Endometrial microvascular endothelial cells (primary cell): ENCODE measurements around the gene CATSPERD. TPM values are rescaled to one million over a fixed set of nuclear protein-coding genes. Genes with fewer than 3 reads are reported as not detected.
"Not testable (repeated sequence)": the region's sequence is repeated elsewhere in the genome, so short reads cannot be mapped to it uniquely, and the experiment has no call there.

Source experiments
- in situ Hi-C: cut with HindIII; loops from 2 replicates; pipeline ENCODE4 v1.10.0; 2017; ENCODE audit warnings: low sequenced_read_pairs, low pct_unique_long_range_greater_than_20kb; ENCODE audit errors: inconsistent ontology term
- total RNA-seq: library from RNA; depleted of rRNA; stranded (reverse); fragments of >200 nt; gene quantifications from one replicate; pipeline ENCODE4 v1.2.3, GENCODE V29; 2015; ENCODE audit errors: inconsistent ontology term

Gene CATSPERD
- total RNA-seq, 1 donor from 2014 or later, result not detected

- in situ Hi-C loops, result no loop called here
Measured at GRCh38 chr19:5775668-5776309, 55.4 kb downstream of the CATSPERD start.

GRCh38 chr19:5778402-5778801 lies 58.0 kb downstream of the CATSPERD start:
- in situ Hi-C loops, result no loop called here

DNA sequence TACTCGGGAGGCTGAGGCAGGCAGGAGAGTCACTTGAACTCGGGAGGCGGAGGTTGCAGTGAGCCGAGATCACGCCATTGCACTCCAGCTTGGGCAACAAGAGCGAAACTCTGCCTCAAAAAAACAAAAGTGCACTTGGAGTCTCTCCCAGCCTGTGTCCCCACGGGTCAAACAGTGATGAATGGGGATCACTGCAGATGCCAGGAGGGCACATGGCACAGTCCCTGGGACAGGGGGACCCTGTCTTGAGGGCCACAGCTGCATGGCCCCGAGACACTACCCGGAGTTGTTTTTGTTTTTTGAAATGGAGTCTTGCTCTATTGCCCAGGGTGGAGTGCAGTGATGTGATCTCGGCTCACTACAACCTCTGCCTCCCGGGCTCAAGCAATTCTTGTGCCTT lies 60.5 kb downstream of the CATSPERD start:
- in situ Hi-C loops, result not testable (repeated sequence)

- in situ Hi-C loops, result no loop called here
Measured at GRCh38 chr19:5782322-5782721, 61.9 kb downstream of the CATSPERD start.

DNA sequence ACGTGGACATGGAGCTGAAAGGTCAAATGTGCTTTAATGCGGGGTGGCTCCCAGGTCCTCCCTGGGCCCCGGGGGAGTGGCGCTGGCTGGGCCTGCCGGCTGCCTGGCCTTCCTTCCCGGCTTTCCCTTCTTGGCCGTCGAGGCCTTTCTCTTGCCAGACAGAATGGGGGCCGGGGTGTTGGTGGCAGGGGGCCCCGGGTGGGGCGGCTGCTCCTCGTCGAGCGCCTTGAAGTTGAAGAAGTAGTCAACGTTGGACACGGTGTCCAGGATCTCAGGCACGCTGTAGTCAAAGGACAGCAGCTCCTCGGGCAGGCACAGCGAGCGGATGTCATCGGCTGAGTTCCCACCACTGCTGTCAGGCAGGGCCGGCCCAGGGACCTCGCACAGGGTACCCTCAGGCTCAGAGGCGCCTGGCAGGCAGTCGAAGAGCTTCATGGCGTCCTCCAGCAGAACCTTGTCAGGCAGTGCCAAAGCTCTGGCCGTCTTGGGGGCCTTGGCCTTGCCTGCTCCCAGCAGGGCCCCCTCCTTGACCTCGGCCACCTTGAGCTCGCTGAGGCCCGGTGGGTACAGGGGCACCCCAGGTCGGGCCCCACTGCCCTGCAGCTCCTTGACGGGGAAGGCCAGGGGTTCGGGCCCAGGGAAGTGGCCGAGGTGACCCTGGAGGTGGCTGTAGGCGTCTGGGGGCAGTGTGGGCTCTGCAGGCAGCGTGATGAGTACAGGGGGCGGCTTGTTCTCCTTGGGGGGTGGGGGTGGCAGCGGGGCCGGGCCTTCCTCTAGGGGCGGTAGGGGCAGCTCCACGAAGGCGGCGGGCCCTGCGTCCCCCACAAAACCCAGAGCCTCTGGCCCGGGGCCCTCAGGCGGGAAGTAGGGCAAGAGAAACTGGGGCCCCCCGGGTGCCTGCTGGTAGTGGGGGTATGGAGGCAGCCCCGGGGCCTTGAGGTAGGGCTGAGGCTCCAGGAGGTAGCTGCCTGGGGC lies 62.8 kb downstream of the CATSPERD start:
- in situ Hi-C loops, result no loop called here

- in situ Hi-C loops, result no loop called here
Measured at GRCh38 chr19:5784581-5785147, 64.2 kb downstream of the CATSPERD start, which contains the start of gene PRR22. PRR22 (minus strand) TSS chr19:5784746; CDS start chr19:5784660, 86 bp downstream.

DNA sequence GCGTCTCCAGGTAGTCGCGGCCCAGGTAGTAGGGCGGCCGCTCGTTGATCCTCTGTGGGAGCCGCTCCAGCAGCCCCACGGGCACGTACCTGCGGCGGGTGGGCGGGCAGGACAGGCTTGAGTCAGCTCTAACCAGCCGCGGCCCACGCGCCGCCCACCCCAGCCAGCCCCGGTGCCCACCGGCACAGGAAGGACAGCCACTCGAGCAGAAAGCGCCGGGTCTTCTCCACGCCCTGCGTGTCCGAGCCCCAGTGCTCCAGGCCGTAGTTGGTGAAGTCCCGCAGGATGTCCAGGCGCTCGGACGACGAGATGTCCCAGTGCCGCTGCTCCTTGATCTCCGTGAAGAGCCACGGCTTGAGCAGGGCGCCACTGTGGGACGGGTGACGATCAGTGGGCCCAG lies 65.0 kb downstream of the CATSPERD start:
- in situ Hi-C loops, result no loop called here

DNA sequence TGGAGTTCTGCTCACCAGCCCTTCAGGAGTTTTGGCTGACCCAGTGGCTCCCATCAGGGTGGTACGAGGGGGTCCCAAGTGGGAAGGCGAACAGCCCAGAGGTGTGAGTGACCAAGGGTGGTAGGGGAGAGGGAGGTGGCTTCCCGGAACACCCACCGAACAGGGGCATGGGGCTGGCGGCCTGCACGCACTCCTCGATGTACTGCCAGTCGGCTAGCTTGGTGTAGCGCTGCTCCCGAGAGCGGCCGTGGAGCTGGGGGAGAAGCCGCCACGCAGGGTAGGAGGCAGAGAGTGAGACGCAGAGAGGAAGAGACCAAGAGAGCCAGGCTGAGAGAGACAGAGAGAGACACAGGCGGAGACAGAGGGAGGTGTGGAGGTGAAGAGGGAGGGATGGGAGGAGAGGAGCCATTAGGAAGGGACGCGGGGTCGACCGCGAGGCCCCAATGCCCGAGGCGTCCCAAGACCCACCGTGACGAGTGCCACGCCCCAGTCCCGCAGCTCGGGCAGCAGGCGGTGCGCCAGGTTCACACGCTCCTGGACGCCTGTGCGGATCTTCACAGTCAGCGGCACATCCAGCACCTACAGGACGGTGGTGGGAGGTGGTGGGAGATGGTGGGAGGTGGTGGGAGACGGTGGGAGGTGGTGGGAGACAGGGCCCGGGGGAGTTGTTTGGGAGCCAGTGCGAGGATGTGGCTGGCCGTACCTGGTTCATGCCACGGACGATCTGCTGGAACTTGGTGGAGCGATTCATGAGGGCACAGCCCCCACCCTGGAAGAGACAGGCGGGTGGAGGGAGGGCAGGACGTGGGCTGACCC lies 66.4 kb downstream of the CATSPERD start:
- in situ Hi-C loops, result no loop called here

- in situ Hi-C loops, result no loop called here
Measured at GRCh38 chr19:5787409-5788182, 67.2 kb downstream of the CATSPERD start.

DNA sequence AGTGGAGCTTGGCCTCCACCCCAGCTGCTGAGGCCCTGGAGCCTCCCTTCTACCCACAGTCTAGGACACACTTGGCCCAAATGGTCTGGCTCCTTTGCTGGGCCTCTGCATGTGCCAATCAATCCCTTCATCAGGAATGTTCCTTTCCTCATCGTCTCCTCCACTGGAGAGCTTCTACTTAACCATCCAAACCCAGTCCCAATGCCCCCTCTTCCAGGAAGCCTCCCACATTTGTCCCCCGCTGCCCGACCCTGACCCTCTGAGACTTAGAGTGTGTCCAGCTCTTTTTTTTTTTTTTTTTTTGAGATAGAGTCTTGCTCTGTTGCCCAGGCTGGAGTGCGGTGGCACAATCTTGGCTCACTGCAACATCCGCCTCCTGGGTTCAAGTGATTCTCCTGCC lies 68.0 kb downstream of the CATSPERD start:
- in situ Hi-C loops, result no loop called here

DNA sequence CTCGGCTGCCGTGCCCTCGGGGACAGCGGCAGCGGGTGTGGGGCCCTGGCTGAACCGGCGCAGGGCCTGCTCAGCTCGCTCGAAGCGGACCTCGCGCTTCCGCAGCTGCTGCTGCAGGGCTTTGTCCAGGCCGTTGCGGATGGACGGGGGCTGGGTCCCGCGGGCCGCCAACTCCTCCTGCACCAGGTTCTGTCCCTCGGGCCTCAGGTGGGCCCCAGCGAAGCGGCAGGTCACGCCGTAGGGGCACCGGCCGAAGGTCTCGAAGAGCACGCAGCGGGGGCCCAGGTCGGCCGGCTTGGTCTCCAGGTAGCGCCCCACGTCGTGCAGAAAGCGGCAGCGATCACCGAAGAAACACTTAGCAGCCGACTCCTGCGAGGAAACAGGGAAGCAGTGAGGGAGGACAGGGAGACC lies 68.9 kb downstream of the CATSPERD start:
- in situ Hi-C loops, result no loop called here

DNA sequence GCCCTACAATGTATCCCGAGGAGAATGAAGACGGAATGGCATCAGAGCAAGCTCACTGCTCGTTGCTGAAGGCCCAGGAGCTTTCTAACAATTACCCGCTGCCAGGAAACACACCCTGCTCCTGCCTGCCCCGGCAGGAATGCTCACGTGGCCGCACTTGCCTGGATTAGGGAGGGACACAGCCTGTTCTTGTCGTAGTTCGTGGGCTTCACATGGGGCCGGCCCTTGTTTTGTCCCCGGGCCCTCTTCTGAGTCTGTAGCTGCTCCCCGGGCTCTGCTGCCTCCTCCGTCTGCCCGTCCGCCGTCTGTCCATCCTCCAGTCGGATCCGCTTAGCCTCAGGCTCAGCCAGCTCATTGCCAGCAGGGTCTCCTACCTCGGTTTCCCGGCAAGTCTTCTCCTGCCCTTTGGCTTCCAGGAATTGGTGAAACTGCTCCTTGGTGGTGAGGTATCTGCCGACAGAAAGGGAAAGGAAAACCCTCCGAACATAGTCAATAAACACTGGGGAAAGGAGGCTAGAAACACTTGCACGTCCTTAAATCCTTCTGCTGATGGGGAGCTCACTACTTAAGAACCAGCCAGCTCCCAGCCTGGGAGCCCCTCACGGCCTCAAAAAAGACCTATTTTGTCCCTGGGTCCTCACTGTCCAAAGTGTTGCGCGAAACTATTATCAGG lies 69.6 kb downstream of the CATSPERD start:
- in situ Hi-C loops, result no loop called here

DNA sequence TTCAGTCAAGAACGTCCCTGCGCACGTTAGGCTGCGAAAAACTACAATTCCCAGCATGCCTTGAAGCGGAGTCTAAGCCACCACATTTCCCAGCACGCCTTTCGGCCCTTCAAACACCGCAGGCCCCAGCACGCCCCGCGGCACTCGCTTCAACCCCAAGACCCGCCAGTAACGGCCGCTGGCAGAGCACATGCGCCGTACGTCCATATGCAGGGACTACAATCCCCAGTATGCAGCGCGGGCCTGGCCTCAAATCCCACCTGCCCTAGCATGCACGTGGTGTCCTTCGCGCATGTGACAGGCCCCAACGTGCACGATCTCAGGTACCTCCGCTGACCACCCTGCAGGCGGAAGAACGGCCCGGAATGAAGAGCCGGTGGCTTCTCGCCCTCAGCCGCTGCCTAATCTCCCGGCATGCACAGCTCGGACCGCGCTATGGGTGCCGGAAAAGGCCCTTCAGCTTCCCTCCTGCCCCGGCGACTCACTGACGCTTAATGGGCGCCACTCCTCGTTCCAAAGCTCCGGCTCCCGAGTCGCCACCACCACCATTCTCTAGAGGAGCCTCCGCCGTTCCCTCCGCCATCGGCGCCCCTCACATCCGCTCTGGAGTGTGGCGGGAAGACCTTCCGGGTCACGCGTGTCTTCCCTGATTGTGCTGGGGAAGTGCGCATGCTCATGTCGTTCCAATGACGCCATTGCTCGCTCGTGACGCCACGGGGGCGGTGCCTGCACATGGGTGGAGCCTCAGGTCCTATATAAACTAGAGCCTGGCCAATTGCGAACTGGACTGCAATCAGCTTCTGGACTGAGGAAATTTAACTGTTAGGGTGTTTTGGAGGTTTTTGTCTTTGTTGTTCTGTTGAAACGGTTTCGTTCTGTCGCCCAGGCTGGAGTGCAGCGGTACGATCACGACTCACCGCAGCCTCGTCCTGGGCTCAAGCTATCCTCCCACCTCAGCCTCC lies 70.4 kb downstream of the CATSPERD start, which contains the start of gene DUS3L:
DUS3L (minus strand) TSS at position 605 of the 962 bp plus-strand sequence; CDS start at position 583, 22 bp downstream.
- in situ Hi-C loops, result no loop called here

- in situ Hi-C loops, result no loop called here
Measured at GRCh38 chr19:5792224-5792623, 71.8 kb downstream of the CATSPERD start.

- in situ Hi-C loops, result no loop called here
Measured at GRCh38 chr19:5793188-5793587, 72.8 kb downstream of the CATSPERD start.

DNA sequence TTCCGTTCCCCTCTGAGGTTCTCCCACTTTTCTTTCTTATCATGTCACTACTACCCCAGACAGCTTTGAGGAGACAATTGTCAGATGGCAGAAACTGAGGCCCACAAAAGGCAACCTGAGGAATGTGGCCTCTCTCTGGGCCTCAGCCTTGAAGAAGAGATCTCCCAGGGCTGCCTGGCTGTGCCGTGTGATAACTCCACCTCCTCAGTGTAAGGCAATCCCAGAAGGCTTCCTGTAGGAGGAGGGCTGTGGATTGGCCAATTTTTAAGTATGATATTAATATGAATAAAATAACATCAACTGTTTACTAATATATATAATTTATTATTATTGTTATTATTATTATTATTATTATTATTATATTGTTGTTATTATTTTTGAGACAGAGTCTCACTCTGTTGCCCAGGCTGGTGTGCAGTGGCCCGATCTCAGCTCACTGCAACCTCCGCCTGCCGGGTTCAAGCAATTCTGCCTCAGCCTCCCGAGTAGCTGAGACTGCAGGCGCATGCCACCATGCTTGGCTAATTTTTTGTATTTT lies 75.0 kb downstream of the CATSPERD start:
- in situ Hi-C loops, result no loop called here
